Neural progenitor cell (in vitro differentiated cells): ENCODE measurements around the gene ANKRD7. TPM values are rescaled to one million over a fixed set of nuclear protein-coding genes. Genes with fewer than 3 reads are reported as not detected.

Experiments used
- DNase-seq: peaks from one replicate; pipeline ENCODE4 v3.0.0-alpha.2; 2016; ENCODE audit warnings: low spot score
- H2AFZ ChIP-seq: fragments of 200-600 bp; sonication (generic); replicated peaks from 2 replicates; pipeline ENCODE4 v1.6.1; 2016; ENCODE audit warnings: antibody characterized with exemption
- H3F3A ChIP-seq: fragments of 200-600 bp; sonication (generic); 2 replicates; pipeline ENCODE4 v1.6.1; 2016; ENCODE audit warnings: antibody characterized with exemption, low read depth
- H3K27ac ChIP-seq: fragments of 200-600 bp; sonication (generic); 2 replicates; pipeline ENCODE4 v1.5.1; 2016; ENCODE audit warnings: mild to moderate bottlenecking
- H3K27me3 ChIP-seq: fragments of 200-600 bp; sonication (generic); 2 replicates; pipeline ENCODE4 v1.6.1; 2016; ENCODE audit warnings: mild to moderate bottlenecking, moderate library complexity
- H3K36me3 ChIP-seq: fragments of 200-600 bp; sonication (generic); 2 replicates; pipeline ENCODE4 v1.5.1; 2016
- H3K4me1 ChIP-seq: fragments of 200-600 bp; sonication (generic); 2 replicates; pipeline ENCODE4 v1.6.1; 2016; ENCODE audit warnings: mixed run types
- H3K4me2 ChIP-seq: fragments of 200-600 bp; sonication (generic); 2 replicates; pipeline ENCODE4 v1.6.1; 2016
- H3K4me3 ChIP-seq: fragments of 200-600 bp; sonication (generic); 2 replicates; pipeline ENCODE4 v1.5.1; 2016
- H3K79me2 ChIP-seq: fragments of 200-600 bp; sonication (generic); 2 replicates; pipeline ENCODE4 v1.6.1; 2016; ENCODE audit warnings: low read depth
- H3K9ac ChIP-seq: fragments of 200-600 bp; sonication (generic); 2 replicates; pipeline ENCODE4 v1.6.1; 2016
- H3K9me3 ChIP-seq: fragments of 200-600 bp; sonication (generic); 2 replicates; pipeline ENCODE4 v1.5.1; 2016; ENCODE audit warnings: low read depth
- H4K20me1 ChIP-seq: fragments of 200-600 bp; sonication (generic); 2 replicates; pipeline ENCODE4 v1.6.1; 2016; ENCODE audit warnings: low read depth
- H3K27ac Mint-ChIP-seq: 3 replicates; pipeline ENCODE4 v1.8.0; 2021; ENCODE audit warnings: mixed read lengths
- H3K27me3 Mint-ChIP-seq: 2 replicates; pipeline ENCODE4 v1.8.0; 2022; ENCODE audit warnings: low read depth, mild to moderate bottlenecking, inconsistent platforms, moderate library complexity, mixed read lengths; ENCODE audit not compliant: insufficient read depth
- H3K36me3 Mint-ChIP-seq: 3 replicates; pipeline ENCODE4 v1.8.0; 2021; ENCODE audit warnings: mixed read lengths
- H3K4me1 Mint-ChIP-seq: 3 replicates; pipeline ENCODE4 v1.8.0; 2021; ENCODE audit warnings: mixed read lengths
- H3K4me3 Mint-ChIP-seq: 3 replicates; pipeline ENCODE4 v1.8.0; 2021; ENCODE audit warnings: mild to moderate bottlenecking, moderate library complexity, mixed read lengths
- H3K9me3 Mint-ChIP-seq: 3 replicates; pipeline ENCODE4 v1.8.0; 2020; ENCODE audit warnings: mixed read lengths
- CTCF ChIP-seq: fragments of 200-600 bp; sonication (generic); IDR thresholded peaks from 2 replicates; pipeline ENCODE4 v1.5.1; 2017; ENCODE audit warnings: antibody characterized with exemption, mild to moderate bottlenecking
- EZH2 ChIP-seq: fragments of 200-600 bp; sonication (generic); IDR thresholded peaks from 2 replicates; pipeline ENCODE4 v1.6.1; 2017; ENCODE audit warnings: antibody characterized with exemption, mild to moderate bottlenecking, moderate library complexity
- EZH2phosphoT487 ChIP-seq: fragments of 200-600 bp; sonication (generic); IDR thresholded peaks from 2 replicates; pipeline ENCODE4 v1.6.1; 2017; ENCODE audit warnings: antibody characterized with exemption
- total RNA-seq: library from RNA; depleted of rRNA; stranded (reverse); fragments of >200 nt; gene quantifications from 2 replicates; pipeline ENCODE4 v1.2.3, GENCODE V29; 2015; ENCODE audit warnings: low replicate concordance

The ANKRD7 gene
- total RNA-seq = not detected in 2 replicates

GRCh38 chr7:118224521-118224920 is at the start of gene ANKRD7:
ANKRD7 (plus strand) TSS chr7:118224704; CDS start chr7:118224831, 127 bp downstream.
- Mint-ChIP-seq H3K4me1 (no peaks in the 10 kb centered on the region), H3K9me3 (no peaks in the 10 kb centered on the region), H3K36me3 (no peaks in the 10 kb centered on the region), H3K27me3 (peaks cover 2% of the 10 kb centered on the region), H3K27ac (no peak within 1 kb of the TSS), H3K4me3 (no peak within 1 kb of the TSS)
- H2AFZ ChIP-seq = no peak within 1 kb of the TSS
- no peaks in the 10 kb centered on the region for H3K4me1 ChIP-seq
- no peak within 1 kb of the TSS for H3K4me3 ChIP-seq
- H3K79me2 ChIP-seq = no peaks in the 10 kb centered on the region
- TF ChIP-seq CTCF = no peak
- no peak for TF ChIP-seq EZH2phosphoT487
- no peak for TF ChIP-seq EZH2
- H3F3A ChIP-seq = no peaks in the 10 kb centered on the region
- H3K9me3 ChIP-seq = no peaks in the 10 kb centered on the region
- H4K20me1 ChIP-seq = no peaks in the 10 kb centered on the region
- H3K27me3 ChIP-seq = no peaks in the 10 kb centered on the region
- DNase-seq = no peak
- no peak within 1 kb of the TSS for H3K9ac ChIP-seq
- no peak within 1 kb of the TSS for H3K4me2 ChIP-seq
- no peaks in the 10 kb centered on the region for H3K36me3 ChIP-seq
- H3K27ac ChIP-seq = no peak within 1 kb of the TSS

GRCh38 chr7:118175740-118176139 is 48.8 kb upstream of the ANKRD7 start:
- Mint-ChIP-seq H3K4me3 (no peak overlapping the region), H3K27me3 (peaks cover 2% of the 10 kb centered on the region), H3K36me3 (no peaks in the 10 kb centered on the region), H3K4me1 (peaks cover 5% of the 10 kb centered on the region), H3K9me3 (no peaks in the 10 kb centered on the region), H3K27ac (no peak overlapping the region)
- H3K9me3 ChIP-seq = no peaks in the 10 kb centered on the region
- H3F3A ChIP-seq = no peaks in the 10 kb centered on the region
- H2AFZ ChIP-seq = no peak overlapping the region
- no peaks in the 10 kb centered on the region for H3K4me1 ChIP-seq
- no peak overlapping the region for H3K9ac ChIP-seq
- no peak for DNase-seq
- H3K27me3 ChIP-seq = no peaks in the 10 kb centered on the region
- no peak overlapping the region for H3K4me2 ChIP-seq
- TF ChIP-seq CTCF (no peak), EZH2phosphoT487 (no peak), EZH2 (no peak)
- H3K36me3 ChIP-seq = no peaks in the 10 kb centered on the region
- no peak overlapping the region for H3K4me3 ChIP-seq
- no peak overlapping the region for H3K27ac ChIP-seq
- H3K79me2 ChIP-seq = no peaks in the 10 kb centered on the region
- no peaks in the 10 kb centered on the region for H4K20me1 ChIP-seq

GRCh38 chr7:118179191-118179590 is 45.3 kb upstream of the ANKRD7 start:
- Histone ChIP-seq H2AFZ (no peak overlapping the region), H3F3A (no peaks in the 10 kb centered on the region), H3K4me1 (peaks cover 6% of the 10 kb centered on the region), H3K27me3 (no peaks in the 10 kb centered on the region), H4K20me1 (no peaks in the 10 kb centered on the region), H3K9ac (no peak overlapping the region), H3K9me3 (no peaks in the 10 kb centered on the region), H3K36me3 (no peaks in the 10 kb centered on the region), H3K79me2 (peaks cover 15% of the 10 kb centered on the region), H3K4me3 (no peak overlapping the region), H3K27ac (no peak overlapping the region), H3K4me2 (no peak overlapping the region)
- Mint-ChIP-seq H3K4me1 (peaks cover 15% of the 10 kb centered on the region), H3K27ac (no peak overlapping the region), H3K27me3 (no peaks in the 10 kb centered on the region), H3K4me3 (no peak overlapping the region), H3K9me3 (no peaks in the 10 kb centered on the region), H3K36me3 (no peaks in the 10 kb centered on the region)
- DNase-seq = no peak
- no peak for TF ChIP-seq EZH2phosphoT487
- TF ChIP-seq EZH2 = no peak
- no peak for TF ChIP-seq CTCF
